HUES48 (cell line): ENCODE measurements around the gene AKIP1.
A peak's percentile ranks its signal among the peaks of the same experiment; 100 is the strongest.

ENCODE experiments used
- H3K27ac ChIP-seq: one replicate; pipeline ENCODE4 v1.7.0; 2013; ENCODE audit warnings: low read depth, low read length, inconsistent platforms
- H3K27me3 ChIP-seq: 2 replicates; pipeline ENCODE4 v1.6.1; 2013; ENCODE audit warnings: mild to moderate bottlenecking, low read length; ENCODE audit not compliant: control insufficient read depth, insufficient read depth
- H3K36me3 ChIP-seq: 2 replicates; pipeline ENCODE4 v1.6.1; 2013; ENCODE audit warnings: low read length; ENCODE audit not compliant: control insufficient read depth, insufficient read depth
- H3K4me1 ChIP-seq: 2 replicates; pipeline ENCODE4 v1.6.1; 2013; ENCODE audit warnings: mild to moderate bottlenecking, low read length; ENCODE audit not compliant: control insufficient read depth, insufficient read depth
- H3K4me3 ChIP-seq: 2 replicates; pipeline ENCODE4 v1.5.1; 2013; ENCODE audit warnings: mild to moderate bottlenecking, low read depth, low read length
- H3K9ac ChIP-seq: 2 replicates; pipeline ENCODE4 v1.6.1; 2013; ENCODE audit warnings: mild to moderate bottlenecking, low read depth, low read length, moderate library complexity
- H3K9me3 ChIP-seq: 2 replicates; pipeline ENCODE4 v1.6.1; 2013; ENCODE audit warnings: low read length; ENCODE audit not compliant: control insufficient read depth, insufficient read depth

The AKIP1 gene

DNA sequence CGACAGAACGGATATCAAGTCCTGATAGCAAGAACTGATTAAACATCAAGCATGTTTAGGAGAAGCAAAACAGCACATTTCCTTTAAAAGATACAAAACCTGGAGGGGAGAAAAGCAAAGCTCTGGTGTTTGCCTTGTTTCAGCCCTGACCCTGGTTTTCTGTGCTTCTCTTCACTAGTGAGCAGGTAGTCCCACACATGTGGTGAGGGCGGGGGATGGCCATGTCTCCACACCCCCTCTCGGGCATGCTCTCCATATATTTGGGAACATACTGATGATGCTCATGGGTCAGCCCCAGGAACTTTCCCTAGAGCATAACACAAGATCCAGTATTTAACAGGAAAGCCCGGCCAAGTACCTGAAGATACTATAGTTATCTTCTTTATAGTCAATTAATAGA lies 11.7 kb downstream of the AKIP1 start:
- H3K27ac ChIP-seq: no peak overlapping the region
- no peaks in the 10 kb centered on the region for H3K27me3 ChIP-seq
- peaks cover 58% of the 10 kb centered on the region for H3K36me3 ChIP-seq

GRCh38 chr11:8925711-8926110 lies 14.7 kb downstream of the AKIP1 start:
- Histone ChIP-seq H3K36me3 (peaks cover 30% of the 10 kb centered on the region), H3K27ac (no peak overlapping the region), H3K4me1 (no peaks in the 10 kb centered on the region), H3K27me3 (no peaks in the 10 kb centered on the region), H3K4me3 (no peak overlapping the region), H3K9ac (no peak overlapping the region), H3K9me3 (no peaks in the 10 kb centered on the region)

More for the DNA sequence above, 11.7 kb downstream of the AKIP1 start:
- H3K9ac ChIP-seq: no peak overlapping the region
- H3K4me3 ChIP-seq: no peak overlapping the region
- H3K4me1 ChIP-seq: no peaks in the 10 kb centered on the region
- no peaks in the 10 kb centered on the region for H3K9me3 ChIP-seq

- no peaks in the 10 kb centered on the region for H3K9me3 ChIP-seq
- no peak overlapping the region for H3K4me3 ChIP-seq
- H3K36me3 ChIP-seq: peaks cover 25% of the 10 kb centered on the region
- H3K4me1 ChIP-seq: no peaks in the 10 kb centered on the region
- no peak overlapping the region for H3K9ac ChIP-seq
- no peaks in the 10 kb centered on the region for H3K27me3 ChIP-seq
- no peak overlapping the region for H3K27ac ChIP-seq
Measured at GRCh38 chr11:8926236-8926635, 15.2 kb downstream of the AKIP1 start.

- H3K9ac ChIP-seq: no peak overlapping the region
- no peak overlapping the region for H3K27ac ChIP-seq
- no peaks in the 10 kb centered on the region for H3K9me3 ChIP-seq
- H3K36me3 ChIP-seq: peaks cover 15% of the 10 kb centered on the region
- no peaks in the 10 kb centered on the region for H3K27me3 ChIP-seq
- no peak overlapping the region for H3K4me3 ChIP-seq
- no peaks in the 10 kb centered on the region for H3K4me1 ChIP-seq
Measured at GRCh38 chr11:8927233-8927632, 16.2 kb downstream of the AKIP1 start.

- no peak overlapping the region for H3K9ac ChIP-seq
- H3K36me3 ChIP-seq: peaks cover 5% of the 10 kb centered on the region; the same call in 1 of the 2 replicates
- H3K4me3 ChIP-seq: no peak overlapping the region
- H3K4me1 ChIP-seq: peaks cover 6% of the 10 kb centered on the region
- H3K27ac ChIP-seq: no peak overlapping the region
- no peaks in the 10 kb centered on the region for H3K27me3 ChIP-seq
- no peaks in the 10 kb centered on the region for H3K9me3 ChIP-seq
Measured at GRCh38 chr11:8928205-8928604, 17.2 kb downstream of the AKIP1 start.

DNA sequence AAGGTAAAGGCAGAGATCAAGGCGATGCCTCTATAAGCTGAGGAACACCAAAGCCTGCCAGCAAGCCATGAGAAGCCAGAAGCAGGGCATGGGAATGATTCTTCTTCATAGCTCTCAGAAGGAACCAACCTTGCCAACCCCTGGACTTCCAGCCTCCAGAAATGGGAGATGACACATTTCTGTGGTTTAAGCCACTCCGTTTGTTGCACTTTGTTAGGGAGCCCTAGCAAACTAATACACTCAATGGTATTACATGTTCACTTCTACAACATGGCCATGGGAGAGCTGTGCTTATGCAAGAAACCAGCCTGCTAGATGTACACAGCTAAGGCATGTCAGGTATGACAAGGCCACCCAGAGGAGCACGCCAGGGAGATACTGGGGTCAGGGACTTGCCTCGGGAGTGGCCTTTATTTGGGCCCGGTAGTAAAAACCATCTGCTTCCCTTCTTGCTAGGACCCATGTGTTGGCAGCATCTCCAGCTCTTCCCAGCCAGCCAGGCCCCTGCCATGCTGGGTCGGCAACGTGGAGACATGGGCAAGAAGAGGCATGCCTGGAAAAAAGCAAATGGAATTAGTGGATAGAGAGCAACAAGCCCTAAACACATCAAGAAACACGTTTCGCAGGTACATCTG lies 18.1 kb downstream of the AKIP1 start:
- Histone ChIP-seq H3K27ac (no peak overlapping the region), H3K4me3 (no peak overlapping the region), H3K4me1 (peaks cover 6% of the 10 kb centered on the region), H3K36me3 (0 out of 2 replicates have a peak, but pooled peaks cover under 1% of the 10 kb centered on the region), H3K27me3 (no peaks in the 10 kb centered on the region), H3K9me3 (no peaks in the 10 kb centered on the region), H3K9ac (no peak overlapping the region)

- H3K4me1 ChIP-seq: peaks cover 14% of the 10 kb centered on the region
- H3K36me3 ChIP-seq: no peaks in the 10 kb centered on the region
- H3K9me3 ChIP-seq: no peaks in the 10 kb centered on the region
- no peak overlapping the region for H3K27ac ChIP-seq
- no peaks in the 10 kb centered on the region for H3K27me3 ChIP-seq
- no peak overlapping the region for H3K4me3 ChIP-seq
- no peak overlapping the region for H3K9ac ChIP-seq
Measured at GRCh38 chr11:8930456-8931175, 19.6 kb downstream of the AKIP1 start.

DNA sequence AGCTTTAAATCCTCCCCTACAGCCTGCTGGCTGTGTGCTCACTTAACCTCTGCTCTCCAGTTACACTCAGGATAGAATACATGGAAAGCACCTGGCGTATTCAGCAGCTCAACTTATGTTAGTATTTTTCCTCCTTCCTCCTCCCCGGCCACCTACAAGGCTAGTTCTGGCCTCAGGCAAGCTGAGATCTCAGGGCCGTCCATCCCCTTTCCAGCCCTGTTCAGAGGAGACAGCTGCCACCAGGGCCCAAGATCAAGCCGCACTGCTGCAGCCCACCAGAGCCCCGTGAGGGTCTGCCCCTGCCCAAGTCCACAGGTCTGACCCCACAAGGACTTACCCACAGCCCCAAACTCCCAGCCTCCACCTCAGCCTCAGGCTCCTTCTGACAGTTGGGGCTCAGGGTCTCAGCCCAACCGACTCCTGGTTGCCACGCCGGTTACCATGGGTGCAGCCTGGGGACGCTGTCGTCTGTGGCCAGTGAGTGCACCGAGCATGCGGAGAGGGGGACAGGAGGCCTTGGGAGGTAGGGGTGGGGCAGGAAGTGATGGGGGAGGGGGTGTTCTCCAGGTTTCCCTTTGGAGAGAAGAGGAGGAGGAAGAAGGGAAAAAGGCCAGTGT lies 21.7 kb downstream of the AKIP1 start, which contains the start of gene C11orf16:
TSS of gene C11orf16 (minus strand) at position 384 of the 617 bp plus-strand sequence. CDS start 639 bp downstream, outside the sequence.
- no peak within 1 kb of the TSS for H3K9ac ChIP-seq
- peaks cover 14% of the 10 kb centered on the region for H3K4me1 ChIP-seq
- no peak within 1 kb of the TSS for H3K27ac ChIP-seq
- H3K4me3 ChIP-seq: no peak within 1 kb of the TSS
- H3K36me3 ChIP-seq: no peaks in the 10 kb centered on the region
- no peaks in the 10 kb centered on the region for H3K27me3 ChIP-seq
- no peaks in the 10 kb centered on the region for H3K9me3 ChIP-seq

GRCh38 chr11:8933931-8934330 lies 22.9 kb downstream of the AKIP1 start:
- H3K27ac ChIP-seq: no peak overlapping the region
- no peak overlapping the region for H3K9ac ChIP-seq
- no peaks in the 10 kb centered on the region for H3K9me3 ChIP-seq
- H3K36me3 ChIP-seq: no peaks in the 10 kb centered on the region
- no peaks in the 10 kb centered on the region for H3K27me3 ChIP-seq
- H3K4me3 ChIP-seq: no peak overlapping the region
- H3K4me1 ChIP-seq: peaks cover 14% of the 10 kb centered on the region

GRCh38 chr11:8934742-8935488 lies 23.9 kb downstream of the AKIP1 start:
- Histone ChIP-seq H3K27me3 (no peaks in the 10 kb centered on the region), H3K9ac (no peak overlapping the region), H3K36me3 (no peaks in the 10 kb centered on the region), H3K27ac (peak overlapping the region; percentile 25), H3K4me1 (peaks cover 14% of the 10 kb centered on the region), H3K4me3 (no peak overlapping the region), H3K9me3 (no peaks in the 10 kb centered on the region)
